Stimulated activated CD8-positive, alpha-beta memory T cell treated with anti-CD3 and anti-CD28 coated beads, Interleukin-7, amount 100 ng/mL, for 4 hours (primary cell): ENCODE data around the gene LIME1.
"Not testable (repeated sequence)": the region's sequence is repeated elsewhere in the genome, so short reads cannot be mapped to it uniquely, and the experiment has no call there.

Experiments used
- DNase-seq, 2 donors: peaks; one replicate each; pipeline ENCODE4 v3.0.0-alpha.2; 2020; ENCODE audit warnings: low read depth in 2 of 2

Gene LIME1

DNA sequence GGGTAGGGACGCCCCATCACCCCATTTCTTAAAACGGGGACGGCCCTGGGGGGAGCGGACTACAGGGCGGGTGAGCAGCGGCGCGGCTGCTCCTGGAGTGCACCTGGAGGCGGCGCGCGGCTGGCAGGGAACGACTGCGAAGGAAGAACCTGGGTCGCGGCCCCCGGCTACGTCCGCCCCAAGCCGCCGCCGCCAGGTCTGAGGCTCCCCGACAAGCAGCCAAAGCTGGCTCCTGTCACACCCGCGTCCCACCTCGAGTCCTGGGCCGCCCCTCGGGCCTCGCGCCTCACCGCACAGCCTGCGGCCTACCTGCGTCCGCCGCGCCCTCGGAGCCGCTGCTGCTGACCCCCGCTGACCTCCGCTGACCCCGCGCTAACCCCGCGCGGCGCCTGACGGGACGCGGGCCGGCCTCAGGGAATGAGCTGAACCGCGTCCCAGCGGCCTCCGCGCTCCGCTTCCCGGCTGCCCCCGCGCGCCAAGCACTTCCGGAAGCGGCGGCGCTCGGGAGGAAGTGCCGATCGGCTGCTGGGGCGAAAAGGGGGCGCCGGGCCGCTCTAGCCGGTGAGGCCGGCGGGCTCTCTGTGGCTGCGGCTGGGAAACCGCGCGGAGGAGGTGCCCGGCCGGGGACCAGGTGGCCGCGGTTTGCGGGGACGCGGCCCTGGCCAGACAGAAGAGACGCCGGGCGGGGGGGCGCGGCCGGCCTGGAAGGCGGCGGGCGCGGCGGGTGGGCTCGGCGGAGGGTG, 28.7 kb upstream of the LIME1 start, which contains the start of the genes ARFRP1 and ZGPAT:
Gene ARFRP1 (minus strand): TSS at position 419 of the 743 bp plus-strand sequence. CDS start 885 bp downstream, outside the sequence.
Gene ZGPAT (plus strand): TSS at position 482 of the 743 bp plus-strand sequence. CDS start 542 bp downstream, outside the sequence.
- DNase-seq = peak; percentile 65 to 86

DNA sequence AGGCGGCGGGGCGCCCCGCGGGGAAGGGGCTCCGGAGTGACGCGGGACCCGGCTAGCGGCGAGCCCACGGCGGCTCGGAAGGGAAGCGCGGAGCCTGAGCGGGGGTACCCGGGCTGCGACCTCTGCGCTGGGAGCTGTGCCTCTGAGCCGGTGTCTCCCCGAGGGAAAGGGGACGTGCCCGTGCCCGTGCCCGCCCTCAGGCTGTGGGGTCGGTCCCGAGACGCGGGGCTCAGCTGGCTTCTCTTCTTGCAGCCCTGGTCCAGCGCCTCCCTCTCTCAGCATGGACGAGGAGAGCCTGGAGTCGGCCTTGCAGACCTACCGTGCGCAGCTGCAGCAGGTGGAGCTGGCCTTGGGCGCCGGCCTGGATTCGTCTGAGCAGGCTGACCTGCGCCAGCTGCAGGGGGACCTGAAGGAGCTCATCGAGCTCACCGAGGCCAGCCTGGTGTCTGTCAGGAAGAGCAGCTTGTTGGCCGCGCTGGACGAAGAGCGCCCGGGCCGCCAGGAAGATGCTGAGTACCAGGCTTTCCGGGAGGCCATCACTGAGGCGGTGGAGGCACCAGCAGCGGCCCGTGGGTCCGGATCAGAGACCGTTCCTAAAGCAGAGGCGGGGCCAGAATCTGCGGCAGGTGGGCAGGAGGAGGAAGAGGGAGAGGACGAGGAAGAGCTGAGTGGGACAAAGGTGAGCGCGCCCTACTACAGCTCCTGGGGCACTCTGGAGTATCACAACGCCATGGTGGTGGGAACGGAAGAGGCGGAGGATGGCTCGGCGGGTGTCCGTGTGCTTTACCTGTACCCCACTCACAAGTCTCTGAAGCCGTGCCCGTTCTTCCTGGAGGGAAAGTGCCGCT, 27.9 kb upstream of the LIME1 start:
- no peak for DNase-seq

DNA sequence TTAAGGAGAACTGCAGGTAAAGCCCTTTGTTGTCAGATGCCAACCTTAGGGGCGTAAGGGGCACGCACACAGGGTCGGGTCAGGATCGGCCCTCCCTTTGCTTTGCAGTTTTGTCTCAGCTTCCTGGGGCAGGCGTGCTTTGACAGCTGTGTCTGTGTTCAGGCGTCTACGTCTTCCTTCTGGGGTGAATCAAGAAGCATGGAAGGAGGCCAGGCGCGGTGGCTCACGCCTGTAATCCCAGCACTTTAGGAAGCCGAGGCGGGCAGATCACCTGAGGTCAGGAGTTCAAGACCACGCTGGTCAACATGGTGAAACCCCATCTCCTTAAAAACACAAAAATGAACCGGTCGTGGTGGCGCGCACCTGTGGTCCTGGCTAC, 27.3 kb upstream of the LIME1 start:
- no peak for DNase-seq

DNA sequence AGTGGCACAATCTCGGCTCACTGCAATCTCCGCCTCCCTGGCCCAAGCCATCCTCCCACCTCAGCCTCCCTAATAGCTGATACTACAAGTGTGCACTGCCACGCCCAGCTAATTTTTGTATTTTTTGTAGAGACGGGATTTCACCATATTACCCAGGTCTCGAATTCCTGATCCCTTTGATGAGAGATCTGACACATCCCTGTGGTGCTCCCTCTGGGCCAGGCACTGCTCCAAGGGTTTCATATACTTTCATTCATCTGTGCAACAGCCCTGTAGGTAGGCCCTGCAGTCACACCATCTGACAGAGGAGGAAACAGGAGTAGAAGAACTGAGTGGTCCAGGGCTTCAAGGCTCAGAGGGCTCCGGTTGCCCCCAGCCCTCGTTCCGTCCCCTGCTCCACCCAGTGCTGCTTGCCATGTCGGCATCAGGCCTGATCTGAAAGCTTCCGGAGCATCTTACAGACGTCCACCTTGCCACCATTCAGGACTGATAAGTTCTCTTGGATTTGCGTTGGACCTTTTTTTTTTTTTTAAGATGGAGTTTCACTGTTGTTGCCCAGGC, 25.3 kb upstream of the LIME1 start:
- no peak for DNase-seq

DNA sequence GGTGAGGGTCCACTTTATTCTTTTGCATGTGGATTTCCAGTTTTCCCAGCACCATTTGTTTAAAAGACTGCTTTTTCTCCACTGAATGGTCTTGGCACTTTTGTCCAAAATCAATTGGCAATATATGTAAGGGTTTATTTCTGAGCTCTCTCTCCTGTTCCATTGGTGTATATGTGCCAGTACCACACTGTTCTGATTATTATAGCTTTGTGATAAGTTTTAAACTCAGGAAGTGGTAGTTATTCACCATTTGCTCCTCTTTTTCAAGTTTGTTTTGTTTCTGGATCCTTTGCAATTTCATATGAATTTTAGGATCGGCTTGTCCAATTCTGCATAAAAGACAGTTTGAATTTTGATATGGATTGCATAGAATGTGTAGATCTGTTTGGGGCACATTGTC, 24.3 kb upstream of the LIME1 start:
- DNase-seq = no peak

DNA sequence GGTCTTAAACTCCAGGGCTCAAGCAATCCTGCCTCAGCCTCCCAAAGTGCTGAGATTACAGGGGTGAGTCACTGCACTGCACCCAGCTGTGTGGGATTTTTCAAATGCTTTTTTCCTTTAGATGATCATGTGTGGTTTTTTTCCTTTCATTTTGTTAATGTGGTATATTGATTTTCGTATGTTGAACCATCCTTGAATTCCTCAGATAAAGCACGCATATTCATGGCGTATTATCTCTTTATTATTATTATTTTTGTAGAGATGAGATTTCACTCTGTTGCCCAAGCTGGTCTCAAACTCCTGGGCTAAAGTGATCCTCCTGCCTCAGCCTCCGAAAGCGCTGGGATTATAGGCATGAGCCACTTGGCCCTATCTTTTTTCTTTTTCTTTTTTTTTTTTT, 21.6 kb upstream of the LIME1 start:
- no peak for DNase-seq

DNA sequence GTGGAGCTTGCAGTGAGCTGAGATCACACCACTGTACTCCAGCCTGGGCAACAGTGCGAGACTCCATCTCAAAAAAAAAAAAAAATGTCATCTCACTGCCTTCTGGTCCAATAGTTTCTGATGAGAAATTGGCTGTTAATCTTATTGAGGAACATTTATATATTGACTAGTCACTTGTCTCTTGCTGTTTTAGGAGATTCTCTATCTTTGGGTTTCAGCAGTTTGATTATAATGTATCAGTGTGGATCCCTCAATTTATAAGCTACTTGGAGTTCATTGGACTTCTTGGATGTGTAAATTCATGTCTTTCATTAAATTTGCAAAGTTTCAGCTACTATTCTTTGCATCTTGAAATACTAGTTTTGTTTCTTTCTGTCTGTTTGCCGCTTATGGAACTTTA, 17.5 kb upstream of the LIME1 start:
- DNase-seq = no peak

DNA sequence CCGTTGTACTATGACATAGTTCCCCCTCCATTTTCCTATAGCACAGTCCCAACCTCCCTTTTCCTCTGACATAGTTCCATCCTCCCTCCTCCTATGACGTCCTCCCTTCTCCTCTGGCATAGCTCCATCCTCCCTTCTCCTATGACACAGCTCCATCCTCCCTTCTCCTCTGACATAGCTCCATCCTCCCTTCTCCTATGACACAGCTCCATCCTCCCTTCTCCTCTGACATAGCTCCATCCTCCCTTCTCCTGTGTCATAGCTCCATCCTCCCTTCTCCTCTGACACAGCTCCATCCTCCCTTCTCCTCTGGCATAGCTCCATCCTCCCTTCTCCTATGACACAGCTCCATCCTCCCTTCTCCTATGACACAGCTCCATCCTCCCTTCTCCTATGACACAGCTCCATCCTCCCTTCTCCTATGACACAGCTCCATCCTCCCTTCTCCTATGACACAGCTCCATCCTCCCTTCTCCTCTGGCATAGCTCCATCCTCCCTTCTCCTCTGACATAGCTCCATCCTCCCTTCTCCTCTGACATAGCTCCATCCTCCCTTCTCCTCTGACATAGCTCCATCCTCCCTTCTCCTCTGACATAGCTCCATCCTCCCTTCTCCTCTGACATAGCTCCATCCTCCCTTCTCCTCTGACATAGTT, 13.4 kb upstream of the LIME1 start:
- not testable (repeated sequence) for DNase-seq

DNA sequence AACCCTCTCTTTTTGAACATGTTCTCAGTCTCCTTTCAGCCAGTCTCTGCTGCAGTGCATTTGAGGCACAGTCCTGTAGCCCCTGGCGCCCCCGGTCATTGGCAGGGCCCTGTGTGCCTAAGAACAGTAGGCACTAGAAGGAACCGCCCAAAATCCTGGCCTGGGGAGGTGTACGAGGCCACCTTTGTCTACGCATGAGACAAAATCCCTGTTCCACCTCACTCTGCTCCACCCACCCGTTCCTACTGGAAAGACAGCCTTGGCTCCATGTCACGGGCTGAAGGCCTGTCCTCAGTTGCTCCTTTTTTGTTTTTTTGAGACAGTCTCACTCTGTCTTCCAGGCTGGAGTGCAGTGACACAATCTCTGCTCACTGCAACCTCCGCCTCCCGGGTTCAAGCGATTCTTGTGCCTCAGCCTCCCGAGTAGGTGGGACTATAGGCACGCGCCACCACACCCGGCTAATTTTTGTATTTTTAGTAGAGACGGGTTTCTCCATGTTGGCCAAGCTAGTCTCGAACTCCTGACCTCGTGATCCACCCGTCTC, 6.2 kb upstream of the LIME1 start:
- DNase-seq = not testable (repeated sequence)

DNA sequence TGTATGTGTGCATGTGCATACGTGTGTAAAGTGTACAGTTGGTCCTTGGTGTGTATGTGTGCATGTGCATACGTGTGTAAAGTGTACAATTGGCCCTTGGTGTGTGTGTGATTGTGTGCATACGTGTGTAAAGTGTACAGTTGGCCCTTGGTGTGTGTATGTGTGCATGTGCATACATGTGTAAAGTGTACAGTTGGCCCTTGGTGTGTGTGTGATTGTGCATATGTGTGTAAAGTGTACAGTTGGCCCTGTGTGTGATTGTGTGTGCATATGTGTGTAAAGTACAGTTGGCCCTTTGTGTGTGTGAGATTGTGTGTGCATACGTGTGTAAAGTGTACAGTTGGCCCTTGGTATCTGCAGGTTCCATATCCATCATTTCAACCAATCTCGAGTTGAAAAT, 5.1 kb upstream of the LIME1 start:
- DNase-seq = no peak

DNA sequence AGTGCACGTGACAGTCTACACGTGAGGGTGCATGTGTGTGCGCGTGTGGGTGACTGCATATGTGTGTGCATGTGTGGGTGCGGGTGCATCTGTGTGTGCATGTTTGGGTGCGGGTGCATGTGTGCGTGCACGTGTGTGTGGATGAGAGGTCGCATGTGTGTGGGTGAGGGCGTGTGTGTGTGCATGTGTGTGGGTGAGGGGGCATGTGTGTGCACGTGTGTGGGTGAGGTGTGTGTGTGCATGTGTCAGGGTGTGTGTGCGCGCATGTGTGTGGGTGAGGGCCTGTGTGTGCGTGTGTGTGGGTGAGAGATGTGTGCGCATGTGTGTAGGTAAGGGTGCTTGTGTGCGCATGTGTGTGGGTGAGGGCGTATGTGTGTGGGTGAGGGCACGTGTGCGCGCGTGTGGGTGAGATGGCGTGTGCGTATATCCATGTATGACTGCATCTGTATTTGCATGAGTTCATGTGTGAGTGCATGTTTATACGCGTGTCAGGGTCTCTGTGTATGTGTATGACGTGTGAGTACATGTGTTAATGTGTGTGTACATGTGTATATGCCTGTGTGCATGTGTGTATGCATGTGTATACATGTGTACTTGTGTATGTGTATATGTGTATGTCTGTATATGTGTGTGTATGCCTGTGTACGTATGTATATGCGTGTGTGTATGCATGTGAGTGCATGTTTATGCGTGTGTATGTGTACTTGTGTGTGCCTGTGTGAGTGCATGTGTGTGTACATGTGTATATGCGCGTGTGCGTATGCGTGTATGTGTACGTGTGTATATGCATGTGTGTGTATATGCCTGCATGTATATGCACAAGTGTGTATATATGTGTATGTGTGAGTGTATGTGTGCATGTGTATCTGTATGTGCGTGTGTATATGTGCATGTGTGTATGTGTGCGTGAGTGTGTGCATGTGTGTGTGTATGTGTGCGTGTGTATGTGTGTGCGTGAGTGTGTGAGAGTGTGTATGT, 4.1 kb upstream of the LIME1 start:
- no peak for DNase-seq

DNA sequence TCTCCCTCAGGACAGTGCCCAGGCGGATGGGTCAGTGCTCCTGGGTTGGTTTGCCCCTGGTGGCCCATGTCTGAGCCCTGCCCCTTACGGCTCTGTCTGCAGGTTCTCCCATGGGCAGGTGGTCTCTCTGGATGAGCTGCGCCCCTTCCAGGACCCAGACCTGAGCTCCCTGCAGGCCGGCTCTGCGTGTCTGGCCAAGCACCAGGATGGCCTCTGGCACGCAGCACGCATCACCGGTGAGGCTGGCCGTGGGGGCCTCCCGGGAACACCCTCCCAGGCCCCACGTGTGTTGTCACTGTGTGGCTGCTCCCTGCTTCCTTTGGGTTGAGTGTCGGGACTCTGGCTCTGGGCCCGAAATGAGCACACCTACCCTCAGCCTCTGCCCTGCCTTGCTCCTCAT, 3.3 kb upstream of the LIME1 start:
- no peak for DNase-seq

DNA sequence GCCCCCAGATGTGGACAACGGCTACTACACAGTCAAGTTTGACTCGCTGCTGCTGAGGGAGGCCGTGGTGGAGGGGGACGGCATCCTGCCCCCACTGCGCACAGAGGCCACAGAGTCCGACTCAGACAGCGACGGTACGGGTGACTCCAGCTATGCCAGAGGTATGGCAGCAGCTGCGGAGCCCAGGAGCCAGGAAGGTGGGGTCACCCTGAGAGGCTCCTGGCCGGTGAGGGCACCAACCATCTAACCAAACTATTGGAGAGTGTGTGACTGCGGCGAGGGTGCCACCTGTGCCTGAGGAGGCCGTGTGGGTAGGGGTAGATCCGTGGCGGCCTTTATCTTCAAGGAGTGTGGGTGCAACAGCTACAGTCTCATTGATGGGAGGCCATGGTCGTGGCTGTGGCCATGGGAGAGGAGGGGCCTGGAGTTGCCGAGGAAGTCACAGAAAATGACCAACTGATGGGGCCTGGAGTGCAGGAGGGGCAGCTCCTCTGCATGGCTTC, 2.8 kb upstream of the LIME1 start:
- no peak for DNase-seq

DNA sequence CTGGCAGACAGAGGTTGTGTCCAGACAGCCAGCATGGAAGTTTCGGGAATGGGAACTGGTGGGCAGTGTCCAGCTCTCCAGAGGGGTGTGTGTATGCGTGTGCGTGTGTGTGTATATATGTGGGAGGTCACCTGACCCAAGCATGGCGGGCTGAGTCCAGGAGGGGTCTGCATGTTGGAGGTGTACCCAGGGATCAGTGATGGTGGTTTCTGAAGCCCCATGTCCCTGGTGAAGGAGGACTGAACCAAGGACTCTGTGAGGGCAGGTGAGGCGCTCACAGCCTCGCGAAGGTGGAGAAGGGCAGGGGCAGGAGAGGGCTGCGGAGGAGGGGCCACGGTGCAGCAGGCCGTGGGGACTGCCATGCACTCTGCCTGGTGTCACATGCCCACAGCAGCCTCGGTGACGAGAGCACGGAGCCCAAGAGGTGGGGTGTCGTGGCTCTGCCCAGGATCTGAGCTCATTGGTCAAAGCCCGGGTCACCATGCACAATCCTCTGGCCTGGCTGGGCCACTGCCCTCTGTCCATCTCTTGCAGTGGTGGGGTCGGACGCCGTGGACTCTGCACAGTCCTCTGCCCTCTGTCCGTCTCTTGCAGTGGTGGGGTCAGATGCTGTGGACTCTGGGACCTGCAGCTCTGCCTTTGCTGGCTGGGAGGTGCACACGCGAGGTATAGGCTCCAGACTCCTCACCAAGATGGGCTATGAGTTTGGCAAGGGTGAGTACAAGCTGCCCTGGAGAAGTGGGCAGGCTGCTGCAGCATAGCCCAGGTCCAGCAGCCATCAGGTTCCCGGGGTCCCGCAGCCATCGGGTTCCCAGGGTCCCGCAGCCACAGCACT, 2.1 kb upstream of the LIME1 start:
- no peak for DNase-seq

DNA sequence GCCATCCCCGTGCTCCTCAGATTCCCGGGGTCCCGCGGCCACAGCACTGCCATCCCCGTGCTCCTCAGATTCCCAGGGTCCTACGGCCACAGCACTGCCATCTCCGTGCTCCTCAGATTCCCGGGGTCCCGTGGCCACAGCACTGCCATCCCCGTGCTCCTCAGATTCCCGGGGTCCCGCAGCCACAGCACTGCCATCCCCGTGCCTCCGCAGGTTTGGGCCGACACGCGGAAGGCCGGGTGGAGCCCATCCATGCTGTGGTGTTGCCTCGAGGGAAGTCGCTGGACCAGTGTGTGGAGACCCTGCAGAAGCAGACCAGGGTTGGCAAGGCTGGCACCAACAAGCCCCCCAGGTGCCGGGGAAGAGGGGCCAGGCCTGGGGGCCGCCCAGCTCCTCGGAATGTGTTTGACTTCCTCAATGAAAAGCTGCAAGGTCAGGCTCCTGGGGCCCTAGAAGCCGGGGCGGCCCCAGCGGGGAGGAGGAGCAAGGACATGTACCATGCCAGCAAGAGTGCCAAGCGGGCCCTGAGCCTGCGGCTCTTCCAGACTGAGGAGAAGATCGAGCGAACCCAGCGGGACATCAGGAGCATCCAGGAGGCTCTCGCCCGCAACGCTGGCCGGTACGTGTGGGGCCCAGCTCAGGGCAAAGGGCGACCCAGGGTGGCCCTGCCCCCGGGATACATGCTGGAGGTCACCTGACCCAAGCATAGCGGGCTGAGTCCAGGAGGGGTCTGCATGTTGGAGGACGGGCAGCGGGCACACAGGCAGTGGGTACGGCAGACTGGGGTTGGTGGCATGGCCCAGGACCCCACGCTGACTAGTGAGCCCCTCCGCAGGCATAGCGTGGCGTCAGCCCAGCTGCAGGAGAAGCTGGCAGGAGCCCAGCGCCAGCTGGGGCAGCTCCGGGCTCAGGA, 1.3 kb upstream of the LIME1 start:
- no peak for DNase-seq

DNA sequence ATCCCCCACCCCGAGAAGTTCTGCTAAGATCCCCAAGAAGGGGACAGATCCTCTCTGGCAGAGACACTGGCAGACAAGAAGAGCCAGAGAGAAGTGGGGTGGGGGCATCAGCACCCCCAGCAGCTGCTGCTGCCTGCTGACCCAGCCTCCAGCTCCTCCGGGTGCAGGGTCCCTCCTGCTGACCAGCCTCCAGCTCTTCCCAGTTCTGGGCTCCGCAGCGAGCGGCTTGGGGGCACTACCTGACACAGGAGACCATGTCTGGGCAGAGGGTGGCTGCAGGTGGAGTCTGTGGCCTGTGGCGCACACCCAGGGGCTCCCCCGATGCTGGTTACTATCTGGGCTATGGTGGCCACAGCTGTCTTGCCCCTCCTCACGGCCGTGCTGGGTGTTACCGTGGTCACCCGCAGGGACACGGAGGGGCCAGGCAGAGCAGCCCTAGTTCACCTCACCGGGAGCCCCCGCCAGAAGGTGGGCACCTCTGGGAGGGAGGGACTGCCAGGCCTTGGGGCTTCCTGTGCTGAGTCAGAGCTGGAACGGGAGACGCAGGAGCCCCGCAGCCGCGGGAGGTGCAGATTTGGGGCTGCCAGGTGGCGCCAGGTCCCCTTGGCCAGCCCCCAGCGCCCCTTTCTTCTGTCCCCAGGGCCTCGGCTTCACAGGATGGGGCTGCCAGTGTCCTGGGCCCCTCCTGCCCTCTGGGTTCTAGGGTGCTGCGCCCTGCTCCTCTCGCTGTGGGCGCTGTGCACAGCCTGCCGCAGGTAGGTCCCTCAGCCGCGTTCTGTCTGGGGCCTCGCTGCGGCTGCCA, 630 bp downstream of the LIME1 start:
- peak in 1 of 2 donors; percentile 52 for DNase-seq

DNA sequence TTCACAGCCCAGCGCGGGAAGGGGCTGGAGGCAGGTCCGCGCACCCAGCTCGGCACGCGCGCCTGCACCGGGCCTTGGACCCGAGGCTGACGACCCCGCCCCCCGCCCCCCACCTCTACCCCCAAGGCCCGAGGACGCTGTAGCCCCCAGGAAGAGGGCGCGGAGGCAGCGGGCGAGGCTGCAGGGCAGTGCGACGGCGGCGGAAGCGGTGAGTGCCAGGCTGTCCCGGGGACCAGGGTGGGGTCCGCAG, 1.2 kb downstream of the LIME1 start:
- DNase-seq = no peak
